ENCODE data around the gene TP73.

The TP73 gene

GRCh38 chr1:3651930-3652547 lies at the start of gene TP73:
Gene TP73 (plus strand): TSS chr1:3652516. CDS start chr1:3682366, 29,850 bp downstream.
- no peak for FAIRE-seq
- DNase-seq (ENCODE audit: low spot score): peak; percentile 60

GRCh38 chr1:3603156-3603555 lies 49.2 kb upstream of the TP73 start:
- FAIRE-seq: no peak
- no peak for DNase-seq (ENCODE audit: low spot score)

GRCh38 chr1:3603571-3604467 lies 48.5 kb upstream of the TP73 start:
- DNase-seq (ENCODE audit: low spot score) (no peak), FAIRE-seq (no peak)

DNA sequence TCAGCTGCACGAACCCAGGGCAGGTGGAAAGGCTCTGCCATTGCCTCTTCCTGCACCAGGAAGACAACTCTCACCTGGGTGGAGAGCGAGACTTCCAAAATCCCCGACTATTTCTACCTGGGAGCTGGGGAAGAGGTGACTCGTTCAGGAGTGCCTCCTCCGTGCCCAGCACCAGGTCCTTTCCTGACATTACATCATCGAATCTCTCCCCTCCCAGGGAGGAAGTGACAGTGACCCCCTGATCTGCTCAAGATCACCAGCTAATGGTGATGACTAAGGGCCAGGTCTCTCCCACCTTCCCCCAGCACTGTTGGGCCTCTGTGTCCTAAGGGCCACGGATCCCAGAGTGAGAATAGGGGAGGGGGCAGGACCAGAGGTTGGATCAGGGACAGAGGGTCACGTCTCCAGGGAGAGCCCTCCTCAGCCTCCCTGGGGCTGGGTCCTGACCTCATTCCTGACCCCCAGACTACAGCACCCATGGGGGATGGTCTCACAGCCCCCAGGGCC lies 47.8 kb upstream of the TP73 start:
- DNase-seq (ENCODE audit: low spot score) (no peak), FAIRE-seq (no peak)

GRCh38 chr1:3604997-3605823 lies 47.1 kb upstream of the TP73 start:
- FAIRE-seq: peak; percentile 83
- DNase-seq (ENCODE audit: low spot score): no peak

GRCh38 chr1:3606779-3607702 lies 45.3 kb upstream of the TP73 start:
- no peak for DNase-seq (ENCODE audit: low spot score)
- FAIRE-seq: no peak

- FAIRE-seq: no peak
- no peak for DNase-seq (ENCODE audit: low spot score)
These were observed 44.6 kb upstream of the TP73 start for GRCh38 chr1:3607703-3608065.

GRCh38 chr1:3608154-3608553 lies 44.2 kb upstream of the TP73 start:
- FAIRE-seq (no peak), DNase-seq (ENCODE audit: low spot score) (no peak)

- no peak for FAIRE-seq
- DNase-seq (ENCODE audit: low spot score): no peak
These were observed 43.1 kb upstream of the TP73 start for GRCh38 chr1:3609016-3609768.

DNA sequence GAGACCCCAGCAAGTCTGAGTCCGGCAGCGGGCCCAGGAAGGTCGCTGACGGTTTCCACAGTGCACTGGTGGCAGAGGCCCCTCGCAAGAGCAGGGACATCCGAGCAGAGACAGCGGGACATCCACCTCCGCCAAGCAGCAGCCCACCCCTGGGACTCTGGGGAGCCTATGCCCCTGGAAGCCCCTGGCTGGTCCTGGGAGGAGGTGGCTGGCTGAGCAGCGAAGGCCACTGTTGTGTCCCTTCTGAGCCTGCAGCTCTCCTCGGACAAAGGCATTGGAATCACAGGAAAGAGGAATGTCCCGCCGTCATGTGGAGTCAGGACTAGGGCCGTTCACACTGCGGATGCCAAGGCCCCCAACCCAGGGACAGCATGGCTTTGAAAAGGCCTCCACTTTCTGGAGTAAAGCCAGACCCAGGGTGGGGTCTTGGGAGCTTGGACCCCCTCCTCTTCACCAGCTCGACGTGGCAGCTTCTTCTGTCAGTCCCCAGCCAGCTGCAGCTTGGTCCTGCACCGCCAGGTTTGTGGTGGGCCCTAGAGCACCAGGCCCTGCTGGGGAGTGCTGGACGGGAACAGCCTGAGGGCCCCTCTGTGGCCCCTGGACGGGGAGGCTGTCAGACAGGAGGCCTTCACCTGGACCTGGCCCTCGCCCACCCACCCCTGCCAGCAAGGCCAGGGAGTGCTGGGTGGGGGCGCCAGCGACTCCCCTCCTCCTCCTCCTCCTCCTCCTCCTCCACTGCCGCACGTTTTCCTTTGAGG lies 42.4 kb upstream of the TP73 start:
- DNase-seq (ENCODE audit: low spot score): no peak
- FAIRE-seq: no peak

DNA sequence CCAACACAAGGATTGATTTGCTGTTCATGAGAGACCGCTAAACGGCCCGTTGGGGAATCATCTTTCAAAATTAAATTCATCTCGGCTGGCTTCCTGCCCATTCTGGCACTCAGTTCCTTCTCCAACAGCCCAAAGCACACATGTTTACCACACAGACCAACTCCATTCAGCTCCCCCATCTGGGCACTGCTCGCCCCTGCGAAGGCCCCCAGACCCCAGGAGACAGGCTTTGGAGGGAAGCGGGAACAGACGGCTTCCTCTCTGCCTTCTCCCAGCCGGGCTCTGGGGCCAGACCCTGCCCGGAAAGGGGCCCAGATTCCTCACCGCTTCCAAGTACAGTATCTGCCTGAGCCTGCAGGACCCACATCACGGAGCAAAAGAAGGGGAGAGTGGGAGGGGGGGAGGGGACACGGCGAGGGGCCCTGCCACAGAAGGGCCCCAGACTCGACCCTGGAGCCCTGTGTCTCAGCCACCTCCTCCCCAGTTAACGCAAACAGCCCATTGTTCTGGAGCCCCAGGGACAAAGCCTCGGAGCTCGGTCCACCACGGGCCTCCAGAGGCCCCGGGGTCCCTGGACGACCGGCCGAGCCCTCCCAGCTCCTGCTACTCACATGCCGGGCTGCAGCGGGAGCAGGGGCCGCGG lies 41.7 kb upstream of the TP73 start:
- FAIRE-seq (no peak), DNase-seq (ENCODE audit: low spot score) (no peak)

DNA sequence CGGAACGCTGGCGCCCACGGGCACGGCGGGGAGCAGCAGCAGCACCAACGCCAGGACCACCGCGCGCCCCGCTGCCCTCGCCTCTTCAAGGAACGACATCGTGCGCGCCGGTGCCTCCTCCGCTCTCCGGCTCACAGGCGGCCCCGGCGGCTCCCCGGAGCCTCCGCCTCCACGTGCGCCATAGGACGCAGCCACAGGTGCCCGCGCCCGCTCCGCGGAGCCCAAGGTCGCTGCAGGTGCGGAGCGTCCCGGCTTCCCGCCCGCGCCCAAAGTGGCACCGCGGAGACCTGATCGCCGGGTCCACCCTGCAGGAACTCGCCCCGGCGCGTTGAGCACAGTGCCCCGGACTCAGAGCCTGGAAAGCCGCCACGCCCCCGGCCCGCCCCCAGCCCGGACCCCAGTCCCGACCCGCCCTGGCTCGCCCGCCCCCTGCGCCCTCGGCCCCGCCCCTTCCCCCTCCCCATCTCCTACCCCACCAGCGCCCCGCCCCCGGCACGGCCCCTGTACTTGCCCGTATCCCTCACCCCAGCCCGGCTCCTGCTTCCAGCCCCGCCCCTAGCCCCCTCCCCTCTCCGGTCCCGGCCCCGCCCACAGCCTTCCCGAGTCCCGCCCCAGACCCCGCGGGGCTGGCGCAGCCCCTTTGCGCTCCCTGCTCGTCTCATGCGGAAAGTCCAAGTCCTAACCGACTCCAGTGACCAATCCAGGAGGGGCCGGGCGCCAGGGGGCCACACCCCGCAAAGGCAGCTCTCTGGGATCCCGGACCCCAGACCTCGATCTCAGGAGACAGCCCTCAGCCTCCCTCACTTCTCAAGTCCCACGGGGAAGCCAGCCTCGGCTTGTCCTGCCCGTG lies 40.9 kb upstream of the TP73 start, which contains the start of gene MEGF6:
Gene MEGF6 (minus strand): TSS at position 339 of the 850 bp plus-strand sequence. CDS start 240 bp downstream, at position 99.
- DNase-seq (ENCODE audit: low spot score): no peak
- no peak for FAIRE-seq

DNA sequence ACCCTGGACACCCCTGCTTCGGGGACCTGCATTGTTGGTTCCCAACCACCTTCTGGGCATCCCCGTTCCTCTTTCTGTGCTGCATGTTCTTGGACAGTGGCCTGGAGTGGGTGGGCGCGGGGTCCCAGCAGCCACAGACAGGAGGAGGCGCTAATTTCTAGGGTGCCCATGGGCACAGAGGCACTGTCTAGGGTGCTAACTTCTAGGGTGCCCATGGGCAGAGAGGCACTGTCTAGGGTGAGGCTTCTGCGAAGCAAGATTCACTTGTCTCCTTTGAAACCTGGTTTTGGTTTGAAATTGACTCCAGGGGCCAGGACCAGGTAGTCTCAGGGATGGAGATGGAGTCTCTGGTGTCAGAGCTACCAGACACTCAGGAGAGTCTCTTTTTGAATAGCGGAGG lies 40.2 kb upstream of the TP73 start:
- DNase-seq (ENCODE audit: low spot score): no peak
- no peak for FAIRE-seq

- FAIRE-seq: no peak
- peak; percentile 23 for DNase-seq (ENCODE audit: low spot score)
These were observed 37.3 kb upstream of the TP73 start for GRCh38 chr1:3614755-3615742.

GRCh38 chr1:3616861-3617260 lies 35.5 kb upstream of the TP73 start:
- DNase-seq (ENCODE audit: low spot score): no peak
- FAIRE-seq: no peak

DNA sequence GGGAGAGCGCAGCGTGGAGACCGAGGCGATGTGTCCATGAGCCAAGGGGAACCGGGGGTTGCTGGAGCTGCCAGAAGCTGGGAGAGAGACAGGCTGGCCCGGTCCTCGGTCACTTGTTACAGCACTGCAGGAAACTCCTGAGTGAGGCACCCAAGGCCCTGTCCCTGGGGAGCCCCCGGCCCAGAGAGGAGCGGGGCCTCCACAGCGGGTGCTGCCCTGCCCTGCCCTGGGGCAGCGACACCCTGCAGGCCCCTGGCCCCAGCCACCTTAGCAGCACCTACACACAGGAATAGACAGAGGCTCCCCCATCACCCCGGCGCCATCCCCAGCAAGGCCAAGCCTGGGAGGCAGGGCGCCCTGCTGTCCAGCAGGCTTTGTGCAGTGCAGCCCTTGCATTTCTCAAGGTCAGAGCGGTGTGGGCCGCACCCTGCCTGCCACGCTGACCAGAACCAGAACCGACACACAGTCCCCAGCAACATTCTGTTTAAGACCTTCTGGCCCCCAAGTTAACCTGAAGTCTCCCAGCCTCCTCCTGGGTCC lies 34.4 kb upstream of the TP73 start:
- DNase-seq (ENCODE audit: low spot score) (no peak), FAIRE-seq (no peak)
